PC-3 (cell line): ENCODE measurements around the gene CAPG.

Source experiments
- EZH2phosphoT487 ChIP-seq: fragments of 300-600 bp; sonication (generic); IDR thresholded peaks from 2 replicates; pipeline ENCODE4 v1.6.1; 2018; ENCODE audit warnings: mild to moderate bottlenecking, antibody characterized with exemption, low read length, borderline replicate concordance
- TF ChIP-seq, protein P1 (sequence below): fragments of 300-600 bp; sonication (generic); conservative IDR thresholded peaks from 2 replicates; pipeline ENCODE4 v1.5.1; 2017; ENCODE audit warnings: antibody characterized with exemption, low read depth, mild to moderate bottlenecking, low read length

DNA sequence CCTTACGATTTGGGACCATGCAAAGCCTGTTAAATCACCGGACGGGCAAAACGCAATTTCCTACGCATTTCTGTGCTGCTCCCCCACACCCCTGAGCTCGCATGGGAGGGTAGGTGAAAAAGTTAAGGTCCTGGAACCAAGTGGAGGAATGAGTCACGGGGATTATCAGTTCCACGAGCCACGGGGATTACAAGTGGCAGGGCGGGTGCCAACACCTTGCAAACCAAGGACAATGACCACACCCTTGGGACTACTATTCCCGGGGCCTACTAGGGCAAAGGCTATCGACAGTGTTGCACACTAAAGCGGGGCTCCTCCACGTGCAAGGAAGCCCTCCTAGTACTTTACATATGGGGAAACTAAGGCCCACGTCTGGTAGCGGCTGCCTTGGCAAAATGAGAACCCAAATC is 56.3 kb downstream of the CAPG start:
- TF ChIP-seq, protein P1, sequence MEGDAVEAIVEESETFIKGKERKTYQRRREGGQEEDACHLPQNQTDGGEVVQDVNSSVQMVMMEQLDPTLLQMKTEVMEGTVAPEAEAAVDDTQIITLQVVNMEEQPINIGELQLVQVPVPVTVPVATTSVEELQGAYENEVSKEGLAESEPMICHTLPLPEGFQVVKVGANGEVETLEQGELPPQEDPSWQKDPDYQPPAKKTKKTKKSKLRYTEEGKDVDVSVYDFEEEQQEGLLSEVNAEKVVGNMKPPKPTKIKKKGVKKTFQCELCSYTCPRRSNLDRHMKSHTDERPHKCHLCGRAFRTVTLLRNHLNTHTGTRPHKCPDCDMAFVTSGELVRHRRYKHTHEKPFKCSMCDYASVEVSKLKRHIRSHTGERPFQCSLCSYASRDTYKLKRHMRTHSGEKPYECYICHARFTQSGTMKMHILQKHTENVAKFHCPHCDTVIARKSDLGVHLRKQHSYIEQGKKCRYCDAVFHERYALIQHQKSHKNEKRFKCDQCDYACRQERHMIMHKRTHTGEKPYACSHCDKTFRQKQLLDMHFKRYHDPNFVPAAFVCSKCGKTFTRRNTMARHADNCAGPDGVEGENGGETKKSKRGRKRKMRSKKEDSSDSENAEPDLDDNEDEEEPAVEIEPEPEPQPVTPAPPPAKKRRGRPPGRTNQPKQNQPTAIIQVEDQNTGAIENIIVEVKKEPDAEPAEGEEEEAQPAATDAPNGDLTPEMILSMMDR, result no peak
- no peak for TF ChIP-seq EZH2phosphoT487
